GM18873 (cell line): ENCODE results near the gene DDIT3.

Experiments used
- ATAC-seq: cut with Tn5 transposase; IDR thresholded peaks from one replicate; pipeline ENCODE4 v1.9.1; 2021; ENCODE audit warnings: mild to moderate bottlenecking, moderate library complexity, moderate number of reproducible peaks; ENCODE audit not compliant: unreplicated experiment, low FRiP score

The DDIT3 gene

DNA sequence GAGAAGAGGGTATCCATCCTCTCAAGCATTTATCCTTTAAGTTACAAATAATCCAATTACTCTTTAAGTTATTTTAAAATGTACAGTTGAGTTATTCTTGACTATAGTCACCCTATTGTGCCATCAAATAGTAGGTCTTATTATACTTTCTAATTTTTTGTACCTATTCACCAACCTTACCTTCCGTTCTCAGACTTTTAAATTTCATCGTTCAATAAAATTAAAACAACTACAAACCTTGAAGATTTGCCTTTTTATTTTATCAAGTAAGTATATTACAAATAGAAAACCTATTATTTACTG is 27.6 kb upstream of the DDIT3 start:
- ATAC-seq: no peak

DNA sequence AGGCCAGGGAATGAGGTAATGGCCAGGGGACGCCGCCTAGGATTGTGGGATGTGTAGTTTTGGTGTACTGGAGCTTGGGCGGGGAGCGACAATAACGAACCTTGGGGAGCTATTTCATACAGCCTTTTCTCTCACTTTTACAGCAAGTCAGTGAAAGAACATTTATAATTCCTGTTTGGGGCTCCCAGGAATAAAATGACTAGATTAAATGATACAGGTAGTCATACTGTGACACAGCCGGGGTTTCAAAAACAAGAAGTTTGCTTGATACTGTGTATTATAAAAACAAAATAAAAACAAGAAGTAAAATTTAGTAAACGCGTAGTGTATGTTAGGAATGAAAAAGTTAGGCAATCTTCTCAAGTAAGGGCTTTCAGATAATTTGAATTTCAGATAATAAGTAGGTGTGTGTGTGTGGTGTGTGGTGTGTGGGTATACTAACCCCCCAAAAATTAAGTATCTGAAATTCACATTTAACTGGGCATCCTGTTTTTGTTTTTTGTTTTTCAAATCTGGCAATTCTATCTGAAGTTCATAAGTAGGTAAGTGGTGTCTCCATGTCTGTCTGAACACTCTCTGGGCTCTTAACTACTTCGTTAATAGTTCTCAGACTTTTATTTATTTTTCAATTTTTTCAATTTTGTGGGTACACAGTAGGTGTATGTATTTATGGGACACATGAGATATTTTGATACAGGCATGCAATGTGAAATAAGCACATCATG is 27.1 kb upstream of the DDIT3 start:
- no peak for ATAC-seq

DNA sequence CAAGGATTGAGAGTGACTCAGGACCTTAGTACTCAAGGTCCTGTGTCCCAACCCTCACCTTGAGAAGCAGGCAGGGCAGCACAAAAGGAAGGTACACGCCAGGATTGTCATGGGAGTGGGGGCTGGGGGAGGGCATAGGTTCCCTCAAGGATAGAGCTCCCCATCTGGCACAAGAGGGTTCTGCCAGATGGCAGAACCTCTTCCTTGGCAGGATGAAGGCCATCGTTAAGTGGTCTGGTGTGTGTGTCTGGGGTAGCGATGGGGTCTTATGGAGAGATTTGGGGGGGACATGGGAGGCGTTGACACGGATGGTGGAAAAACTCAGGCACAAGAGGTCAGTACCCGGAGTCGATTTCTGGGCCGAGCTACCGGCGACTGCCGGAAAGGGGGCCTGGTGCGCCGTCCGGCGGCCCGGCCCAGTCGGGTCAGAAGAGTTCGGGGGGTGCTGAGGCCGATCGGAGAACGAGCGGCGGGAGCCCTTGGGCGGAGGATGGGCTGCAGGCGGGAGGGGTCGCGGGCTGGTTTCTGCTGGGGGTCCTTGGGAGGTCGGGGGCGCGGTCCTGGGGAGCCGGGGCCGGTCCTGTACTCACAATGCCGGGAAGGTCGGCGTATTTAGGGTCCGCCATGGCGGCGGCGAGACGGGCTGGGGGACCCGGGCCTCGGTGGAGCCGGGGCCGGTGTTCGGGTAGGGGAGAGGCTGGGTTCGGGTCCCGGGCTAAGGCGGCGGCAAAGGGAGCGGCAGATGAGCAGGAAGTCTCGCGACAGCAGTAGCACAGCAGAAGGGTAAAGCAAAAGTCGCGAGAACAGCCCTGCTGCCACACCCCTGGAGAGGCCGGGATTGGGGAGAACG is 26.3 kb upstream of the DDIT3 start, which contains the start of gene DCTN2:
TSS of gene DCTN2 (minus strand) at position 755 of the 850 bp plus-strand sequence. CDS start at position 626, 129 bp downstream.
- ATAC-seq: peak; percentile 99

DNA sequence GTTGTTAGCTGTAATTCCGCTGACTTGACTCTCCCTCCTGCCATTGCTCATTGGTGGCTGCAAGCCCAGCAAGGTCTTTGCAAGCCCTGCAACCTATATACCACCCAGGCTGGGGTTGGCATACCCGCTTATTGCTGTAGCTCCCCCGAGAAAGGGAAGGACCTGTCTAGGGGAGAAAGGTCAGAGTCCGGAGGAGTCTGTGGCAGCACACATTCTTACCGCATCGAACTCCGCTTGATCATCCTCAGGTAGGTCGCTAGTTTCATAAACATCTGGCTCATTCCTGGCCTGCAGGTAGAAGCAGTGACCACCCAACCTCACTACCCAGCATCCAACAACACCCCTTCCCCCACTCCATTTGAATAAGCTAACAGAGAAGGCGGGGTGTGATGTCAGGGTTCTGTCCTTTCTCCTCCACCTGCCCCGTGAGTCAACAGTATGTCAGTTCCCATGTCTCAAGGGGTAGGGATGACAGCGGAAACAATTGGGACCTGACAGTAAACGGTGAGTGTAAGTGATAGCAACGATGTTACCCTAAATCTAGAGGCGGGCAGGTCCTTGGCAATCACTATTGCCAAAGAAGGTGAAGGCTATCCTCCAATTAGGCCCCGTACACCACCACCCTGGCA is 25.6 kb upstream of the DDIT3 start:
- ATAC-seq: no peak

DNA sequence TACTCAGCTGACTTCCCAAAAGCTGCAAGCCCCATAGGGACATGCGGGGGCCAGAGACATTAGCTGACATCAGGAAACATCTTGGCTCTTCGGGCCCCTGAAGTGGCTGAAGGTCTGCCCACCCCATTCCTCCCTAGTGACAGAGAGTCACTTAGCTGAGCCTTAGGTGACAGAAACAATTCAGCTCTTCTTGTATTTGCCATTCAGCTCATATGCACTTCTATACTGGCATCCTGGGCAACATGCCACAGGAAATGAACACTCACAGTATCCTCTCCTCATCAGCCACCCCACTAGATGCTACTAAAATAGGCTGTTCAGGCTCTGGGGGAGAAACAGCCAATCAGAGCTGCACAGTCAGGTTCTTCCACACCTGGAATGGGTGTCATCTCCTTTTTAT is 23.3 kb upstream of the DDIT3 start:
- no peak for ATAC-seq

DNA sequence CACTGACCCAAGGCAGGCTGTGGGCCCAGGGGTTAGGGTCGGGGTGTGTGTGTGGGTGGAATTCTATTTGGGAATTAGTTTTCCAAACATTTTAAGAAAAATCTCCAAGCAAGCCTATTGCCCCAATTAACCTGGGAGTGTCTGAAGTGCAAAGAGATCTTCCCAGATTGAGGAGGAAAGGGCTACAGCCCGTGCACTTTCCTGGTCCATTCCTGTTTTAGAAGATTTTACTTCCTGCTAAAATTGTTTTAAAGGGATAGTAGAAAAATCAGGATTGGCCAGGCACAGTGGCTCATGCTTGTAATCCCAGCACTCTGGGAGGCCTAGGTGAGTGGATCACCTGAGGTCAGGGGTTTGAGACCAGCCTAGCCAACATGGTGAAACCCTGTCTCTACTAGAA is 21.4 kb upstream of the DDIT3 start:
- no peak for ATAC-seq

DNA sequence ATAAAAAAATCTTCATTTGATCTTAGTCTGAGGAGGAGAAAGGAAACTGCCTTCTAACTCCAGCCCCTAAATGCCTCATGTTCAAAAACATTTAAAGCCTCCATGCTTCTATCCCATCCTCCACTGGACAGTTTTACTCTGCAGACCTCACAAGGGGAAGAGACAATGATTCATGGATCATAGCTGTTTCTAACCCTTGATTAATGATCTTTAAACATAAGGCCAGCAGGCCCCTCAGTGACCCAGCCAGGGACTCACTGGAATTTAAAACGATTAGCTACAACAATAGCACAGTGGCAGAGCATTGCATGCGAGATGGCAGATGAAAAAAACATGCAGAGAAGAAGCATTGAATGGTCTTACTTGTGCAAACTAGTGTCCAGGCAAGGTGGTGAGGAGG is 20.7 kb upstream of the DDIT3 start:
- no peak for ATAC-seq

DNA sequence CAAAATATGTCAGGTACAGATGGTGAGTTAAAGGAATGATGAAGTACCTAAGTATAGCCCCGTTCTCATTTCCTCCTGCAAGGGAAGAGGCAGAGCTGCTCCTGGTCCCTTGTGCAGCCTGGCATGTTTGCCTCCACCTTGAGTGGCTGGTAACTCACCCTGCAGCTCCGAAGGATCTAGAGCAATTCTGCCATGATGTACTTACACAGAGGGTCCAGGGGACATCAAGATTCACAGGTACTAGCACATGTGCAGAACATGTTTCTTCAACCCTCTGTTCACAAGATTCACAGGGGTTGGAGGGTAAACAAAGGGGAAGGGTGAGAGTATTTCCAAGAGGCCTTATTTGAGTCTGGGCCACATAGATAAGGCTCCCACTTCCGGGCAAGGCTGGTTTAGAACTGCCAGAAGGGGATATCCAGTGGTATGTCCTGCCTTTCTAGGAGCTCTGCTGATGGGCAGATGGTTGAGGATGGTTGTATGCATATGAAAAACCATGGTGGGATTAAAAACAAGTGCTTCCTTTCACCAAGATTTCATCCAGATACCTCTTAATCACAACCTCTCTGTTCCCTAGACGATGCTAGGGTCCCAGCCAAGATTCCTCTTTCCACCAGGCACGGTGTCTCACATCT is 18.9 kb upstream of the DDIT3 start:
- no peak for ATAC-seq

DNA sequence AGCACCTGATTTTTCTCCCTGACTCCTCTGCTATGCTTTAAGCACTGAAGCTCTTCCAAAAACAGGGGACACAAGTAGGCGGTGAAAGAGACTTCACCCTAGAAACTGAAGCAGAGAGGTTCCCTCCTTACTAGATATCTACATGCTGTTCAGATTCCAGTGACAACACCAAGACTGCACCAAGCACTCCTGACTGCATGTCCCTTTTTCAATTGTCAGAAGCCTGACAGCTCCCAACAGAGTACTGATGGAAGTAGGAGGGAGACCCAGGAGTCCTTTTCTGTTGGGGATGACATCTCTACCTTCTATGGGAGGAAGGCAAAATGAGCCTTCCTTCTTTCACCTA is 16.3 kb upstream of the DDIT3 start:
- no peak for ATAC-seq

DNA sequence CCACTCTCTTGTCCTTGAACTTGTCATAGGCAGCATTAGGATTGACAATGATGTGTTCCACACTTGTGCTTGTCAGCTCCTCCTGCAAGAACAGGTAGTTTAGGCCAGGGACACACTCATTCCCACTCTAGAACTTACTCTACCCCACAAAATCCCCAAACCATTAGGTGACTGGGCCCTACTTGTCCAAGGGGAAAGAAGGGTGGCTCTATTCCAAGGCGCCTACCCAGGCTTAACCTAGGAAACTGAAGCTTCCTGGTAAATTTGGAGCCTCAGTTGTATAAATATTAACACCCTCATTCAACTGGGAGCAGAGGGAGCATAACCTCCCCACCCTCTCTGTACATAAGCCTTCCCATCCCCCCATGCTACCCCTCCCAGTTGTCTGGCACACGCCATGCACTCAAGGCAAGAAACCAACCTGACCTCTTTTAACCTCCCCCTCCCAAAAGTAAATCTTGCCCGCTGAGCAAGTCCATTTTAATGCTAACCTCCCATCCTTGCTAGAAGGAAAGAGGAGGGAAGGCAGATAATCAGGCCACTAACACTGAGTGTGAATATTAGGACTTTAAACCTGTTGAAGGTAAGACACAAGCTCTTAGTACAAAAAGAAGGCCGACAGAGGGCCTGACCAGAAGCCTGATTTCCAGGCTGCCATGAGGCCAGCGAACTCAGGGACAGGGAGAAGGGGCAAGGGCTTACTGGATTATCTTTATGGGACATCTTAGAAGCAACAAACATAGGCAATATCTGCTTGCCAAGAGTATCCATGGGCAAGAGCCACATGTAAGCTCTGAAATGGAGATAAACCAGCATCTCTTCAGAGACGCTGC is 15.7 kb upstream of the DDIT3 start:
- no peak for ATAC-seq

DNA sequence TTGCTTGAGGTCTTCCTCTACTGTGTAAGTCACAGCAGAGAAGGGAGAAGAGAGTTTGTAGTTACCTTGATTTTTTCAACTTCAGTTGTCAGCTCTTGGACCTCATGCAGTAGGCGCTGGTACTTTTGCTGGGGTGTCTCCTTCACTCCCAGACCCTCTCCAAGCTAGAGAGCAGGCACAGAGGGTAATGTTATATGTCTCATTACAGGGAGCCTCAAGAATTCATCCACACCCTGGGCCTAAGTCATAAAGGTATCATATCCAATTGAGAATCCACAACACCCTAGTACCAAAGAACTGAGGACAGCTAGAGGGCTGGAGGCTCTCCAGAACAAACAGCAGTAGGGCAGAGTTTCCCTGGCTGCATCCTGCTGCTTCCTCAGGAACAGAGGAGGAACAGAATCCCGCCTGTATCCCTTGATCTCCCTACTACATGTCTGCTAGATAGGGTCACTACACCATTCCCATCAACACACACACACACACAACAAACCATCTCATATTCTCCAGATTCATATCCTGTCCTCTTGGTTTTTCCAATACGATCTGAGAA is 14.8 kb upstream of the DDIT3 start:
- no peak for ATAC-seq

DNA sequence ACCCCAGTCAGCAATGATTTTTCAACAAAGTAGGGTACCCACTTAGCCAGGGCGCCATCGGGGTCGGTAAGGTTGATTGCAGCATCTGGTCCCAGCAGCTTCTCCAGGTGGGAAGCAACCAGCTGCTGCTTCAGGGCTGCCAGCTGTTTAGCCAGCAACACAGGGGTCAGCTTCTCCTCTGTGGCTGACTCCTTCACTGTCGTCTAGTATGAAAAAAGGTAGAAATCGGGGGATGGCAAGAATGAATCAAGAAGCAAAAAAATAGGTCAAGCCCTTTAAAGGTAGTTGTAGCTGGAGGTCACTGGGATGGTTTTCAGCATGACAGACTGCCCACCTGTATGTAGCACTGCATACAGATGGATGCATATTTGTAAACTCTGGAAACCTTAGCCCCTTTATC is 13.9 kb upstream of the DDIT3 start:
- ATAC-seq: no peak

DNA sequence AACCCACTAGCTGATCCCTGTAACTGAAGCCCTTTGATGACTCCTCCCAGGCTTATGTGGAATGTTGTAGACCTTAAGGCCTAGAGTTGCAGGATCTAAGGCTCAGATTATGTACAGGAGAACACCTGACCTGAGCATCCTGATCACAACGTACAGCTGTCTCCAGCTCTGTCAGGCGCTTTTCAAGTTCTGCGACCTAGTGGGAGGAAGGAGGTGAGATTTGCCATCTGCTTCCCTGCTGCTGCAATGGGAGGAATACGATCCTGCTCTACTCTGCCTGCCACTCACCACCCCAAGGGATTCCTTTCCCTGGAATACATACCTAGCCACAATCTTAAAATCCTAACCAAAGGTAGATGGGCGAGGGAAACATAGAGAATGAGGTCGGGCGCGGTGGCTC is 12.8 kb upstream of the DDIT3 start:
- ATAC-seq: no peak

DNA sequence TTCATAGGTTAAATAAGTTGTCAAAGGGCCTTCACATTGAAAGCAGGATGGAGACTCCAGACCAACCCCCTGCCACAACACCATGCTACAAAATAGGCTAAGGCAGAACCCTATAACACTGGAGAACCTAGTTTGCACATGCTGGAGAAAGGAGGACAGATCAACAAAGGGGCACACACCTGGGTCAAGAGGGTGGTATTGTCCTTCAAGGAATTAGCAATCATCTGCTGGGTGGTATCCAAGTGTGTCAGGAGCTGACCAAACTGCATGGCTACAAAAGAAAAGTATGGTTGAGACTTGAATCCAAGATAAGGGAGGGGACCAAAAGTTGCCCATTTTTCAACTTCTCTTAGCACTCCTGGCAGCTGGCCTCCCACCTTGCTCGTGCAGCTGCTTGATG is 11.5 kb upstream of the DDIT3 start:
- no peak for ATAC-seq

DNA sequence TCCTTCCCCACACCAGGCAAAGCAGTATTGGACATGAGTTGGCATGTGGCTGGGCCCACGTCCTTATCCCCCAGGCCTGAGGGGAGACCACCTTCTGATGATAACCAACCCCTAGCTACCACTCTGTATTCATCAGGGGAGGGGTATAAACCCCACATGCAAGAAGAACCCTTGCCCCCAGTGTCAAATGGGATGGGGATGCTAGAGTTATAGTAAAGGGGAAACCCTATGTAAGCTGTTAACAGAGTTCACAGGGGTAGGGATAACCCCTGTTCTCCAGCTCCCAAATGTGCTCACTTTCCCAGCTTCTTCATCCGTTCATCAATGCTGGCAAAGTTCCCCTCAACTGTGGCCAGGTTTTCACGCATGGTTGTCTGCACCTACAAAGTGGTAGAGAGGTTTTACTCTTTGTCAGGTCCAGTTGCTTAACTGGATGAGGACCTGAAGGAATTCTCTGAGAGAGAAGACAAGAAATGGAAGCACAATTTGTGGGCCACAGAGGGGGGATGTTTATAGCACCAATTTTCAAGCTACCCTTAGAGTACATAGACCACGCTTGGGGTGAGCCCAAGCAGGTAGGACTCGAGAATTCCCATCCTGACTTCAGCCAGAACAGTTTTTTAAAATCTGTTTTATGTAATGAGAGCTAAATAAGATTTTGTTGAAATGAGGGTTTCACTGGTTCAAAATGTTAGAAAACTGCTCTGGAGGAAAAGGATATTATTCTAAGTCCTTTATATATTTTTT is 10.3 kb upstream of the DDIT3 start:
- no peak for ATAC-seq

DNA sequence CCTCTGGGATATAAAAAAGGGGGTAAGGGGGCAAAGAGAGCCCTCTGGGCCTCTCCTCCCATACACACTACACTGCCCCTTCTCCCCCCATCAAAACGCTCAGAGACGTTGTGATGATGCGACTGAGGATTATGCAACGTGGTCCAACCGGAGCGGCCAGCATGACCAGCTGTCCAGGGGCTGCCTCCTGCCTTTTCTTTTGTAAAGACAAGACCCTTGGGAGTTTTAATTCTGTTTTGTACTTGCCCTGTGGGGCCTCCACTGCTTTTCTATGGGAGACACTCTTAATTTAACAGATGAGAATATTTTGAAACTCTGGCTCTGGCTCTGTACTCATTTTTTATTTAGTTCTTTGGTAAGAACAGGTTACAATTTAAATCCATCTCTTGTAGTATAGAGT is 9.5 kb upstream of the DDIT3 start:
- ATAC-seq: no peak

DNA sequence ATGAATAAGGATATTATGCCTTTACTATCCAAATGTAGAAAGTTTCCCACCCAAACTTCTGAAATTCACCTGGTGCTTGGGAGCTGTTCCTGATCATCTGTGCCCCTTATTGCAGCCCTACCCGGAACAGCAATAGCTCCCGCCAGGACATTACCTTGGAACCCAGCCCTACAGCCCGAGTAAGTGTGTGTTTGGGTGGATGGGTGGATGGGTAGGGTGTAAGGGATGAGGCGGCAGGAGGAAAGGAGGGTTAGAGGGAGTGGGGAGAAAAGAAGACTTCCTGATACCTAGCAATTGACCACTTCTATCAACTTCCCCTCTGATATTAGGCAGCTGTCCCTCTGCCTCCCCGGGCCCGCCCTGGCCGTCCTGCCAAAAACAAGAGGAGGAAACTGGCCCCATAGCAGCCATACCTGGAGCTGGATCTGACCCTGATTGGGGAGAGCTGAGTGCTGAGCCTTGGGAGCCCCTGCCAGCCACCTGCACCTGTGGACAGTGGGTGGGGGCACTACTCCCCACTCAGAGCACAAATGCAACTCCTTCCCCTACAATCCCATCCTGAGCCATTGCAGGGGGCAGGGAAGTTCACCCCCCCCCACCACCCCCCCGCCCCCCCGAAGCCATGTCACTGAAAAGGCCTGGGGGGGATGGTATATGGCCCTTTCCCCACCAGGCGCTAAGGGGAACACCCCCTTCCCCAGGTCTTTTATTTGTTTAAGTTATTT is 8.7 kb upstream of the DDIT3 start:
- ATAC-seq: no peak

DNA sequence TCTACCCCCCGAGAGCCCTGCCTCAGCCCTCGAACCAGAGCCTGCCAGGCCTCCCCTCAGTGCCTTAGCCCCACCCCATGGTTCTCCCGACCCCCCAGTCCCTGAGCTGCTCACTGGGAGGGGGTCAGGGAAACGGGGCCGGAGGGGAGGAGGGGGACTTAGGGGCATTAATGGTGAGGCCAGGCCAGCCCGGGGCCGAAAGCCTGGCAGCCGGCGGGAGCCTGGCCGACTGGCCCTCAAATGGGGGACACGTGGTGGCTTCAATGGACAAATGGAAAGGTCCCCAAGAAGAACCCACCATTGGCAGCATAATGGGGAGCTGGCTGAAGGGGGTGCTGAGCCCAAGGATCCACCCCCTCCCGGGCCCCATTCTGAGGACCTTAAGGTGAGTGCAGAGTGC is 7.9 kb upstream of the DDIT3 start:
- ATAC-seq: no peak

DNA sequence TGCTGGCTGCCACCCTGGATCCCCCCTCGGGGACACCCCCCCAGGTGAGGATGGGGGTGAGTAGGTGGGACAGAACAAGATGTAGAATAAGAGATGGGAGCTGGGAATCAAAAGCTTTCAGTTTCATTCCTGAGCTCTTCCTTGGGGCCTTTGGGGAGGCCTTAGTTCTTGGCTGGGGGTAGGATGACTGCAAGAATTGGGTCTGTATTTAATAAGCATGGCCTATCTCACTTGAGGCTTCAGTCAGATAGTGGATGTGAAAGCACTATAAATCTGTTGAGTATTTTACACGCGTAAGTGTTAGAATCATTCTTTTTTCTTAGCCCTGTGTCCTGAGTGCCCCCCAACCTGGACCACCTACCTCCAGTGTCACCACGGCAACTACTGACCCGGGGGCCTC is 6.9 kb upstream of the DDIT3 start:
- no peak for ATAC-seq
